ENCODE data around the gene DNAJC13. TPM values are rescaled to one million over a fixed set of nuclear protein-coding genes. Genes with fewer than 3 reads are reported as not detected.

Gene DNAJC13
- total and polyA plus RNA-seq, 12 donors = 6.3 to 40.5 (median 30.8) TPM

- no peaks in the 10 kb centered on the region for H3K27me3 ChIP-seq
- no peak for DNase-seq
- no peak overlapping the region for H3K27ac ChIP-seq
- intact Hi-C loops (cut with DNase I) = no loop called here
- H3K4me3 ChIP-seq = no peak overlapping the region
- no peak for TF ChIP-seq CTCF (IDR thresholded peaks at IDR 0.05)
- ATAC-seq = no peak
- H3K4me1 ChIP-seq = no peaks in the 10 kb centered on the region
- 96 to 98% methylated on average over 4 of the region's 4 CpGs for WGBS, 2 donors
- H3K36me3 ChIP-seq = peaks cover 0 to 100% (median 66%) of the 10 kb centered on the region in 9 donors
- H3K9me3 ChIP-seq = no peaks in the 10 kb centered on the region
Measured at GRCh38 chr3:132507657-132508056, 90.4 kb downstream of the DNAJC13 start.

GRCh38 chr3:132509096-132509495 lies 91.8 kb downstream of the DNAJC13 start:
- H3K4me3 ChIP-seq = no peak overlapping the region
- H3K4me1 ChIP-seq = no peaks in the 10 kb centered on the region
- H3K27ac ChIP-seq = no peak overlapping the region
- intact Hi-C loops (cut with DNase I) = no loop called here
- 92 to 100% methylated on average over 1 of the region's 1 CpG for WGBS, 2 donors
- ATAC-seq (no peak), DNase-seq (no peak)
- H3K36me3 ChIP-seq = peaks cover 0 to 100% (median 61%) of the 10 kb centered on the region in 9 donors
- TF ChIP-seq CTCF (IDR thresholded peaks at IDR 0.05) = no peak
- no peaks in the 10 kb centered on the region for H3K9me3 ChIP-seq
- H3K27me3 ChIP-seq = no peaks in the 10 kb centered on the region

GRCh38 chr3:132509506-132509905 lies 92.2 kb downstream of the DNAJC13 start:
- WGBS, 2 donors = 72 to 85% methylated on average over 1 of the region's 1 CpG
- Histone ChIP-seq H3K4me1 (no peaks in the 10 kb centered on the region), H3K9me3 (no peaks in the 10 kb centered on the region), H3K27ac (no peak overlapping the region), H3K27me3 (no peaks in the 10 kb centered on the region), H3K36me3 (peaks cover 0 to 100% (median 59%) of the 10 kb centered on the region in 9 donors), H3K4me3 (no peak overlapping the region)
- TF ChIP-seq CTCF (IDR thresholded peaks at IDR 0.05) = no peak
- DNase-seq = no peak
- intact Hi-C loops (cut with DNase I) = no loop called here
- ATAC-seq = no peak

- 97 to 99% methylated on average over 5 of the region's 5 CpGs for WGBS, 2 donors
- intact Hi-C loops (cut with DNase I) = no loop called here
- H3K9me3 ChIP-seq = no peaks in the 10 kb centered on the region
Measured at GRCh38 chr3:132513057-132513456, 95.8 kb downstream of the DNAJC13 start.

More at GRCh38 chr3:132513057-132513456, 95.8 kb downstream of the DNAJC13 start:
- Histone ChIP-seq H3K4me1 (no peaks in the 10 kb centered on the region), H3K4me3 (no peak overlapping the region), H3K36me3 (peaks cover 0 to 100% (median 71%) of the 10 kb centered on the region in 9 donors), H3K27me3 (no peaks in the 10 kb centered on the region), H3K27ac (no peak overlapping the region)
- ATAC-seq (no peak), DNase-seq (no peak)
- TF ChIP-seq CTCF (IDR thresholded peaks at IDR 0.05) = no peak

Data from heart right ventricle (tissue), 16 donors.